Measurements from ENCODE around the gene FHOD3. TPM values are rescaled to one million over a fixed set of nuclear protein-coding genes. Genes with fewer than 3 reads are reported as not detected.

Gene FHOD3
- total and polyA plus RNA-seq, 2 donors (not counting 1 experiment from before 2014, with no cell fraction given), result not detected

DNA sequence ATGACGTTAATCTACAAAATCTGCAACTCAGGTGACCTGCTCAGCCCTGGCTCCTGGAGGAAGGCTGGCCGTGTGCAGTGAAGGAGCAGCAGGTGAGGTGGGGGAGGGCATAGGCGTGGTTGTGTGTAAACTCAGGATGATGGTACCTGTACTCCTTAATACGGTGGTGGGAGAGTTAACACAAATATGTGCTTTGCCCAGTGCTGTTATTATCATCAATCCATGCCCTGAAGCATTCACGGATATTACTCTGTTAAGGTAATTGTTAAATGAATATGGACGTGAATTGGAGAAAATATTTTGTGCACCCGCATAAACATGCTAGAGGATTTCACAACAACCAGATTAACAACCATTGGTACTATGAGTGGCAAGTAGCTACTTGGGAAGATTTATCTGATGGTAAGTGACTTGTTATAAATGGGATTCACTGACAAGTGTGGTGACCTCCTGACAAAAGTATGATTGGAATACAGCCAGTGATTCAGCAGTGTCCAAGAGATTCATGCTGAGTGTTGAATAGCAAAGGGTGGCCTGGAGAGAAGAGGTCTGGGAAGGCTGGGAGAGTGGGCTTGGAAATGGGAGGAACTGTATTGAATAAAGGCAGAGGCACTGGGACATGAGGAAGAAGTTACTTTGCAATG is 337.2 kb downstream of the FHOD3 start:
- no peaks in the 10 kb centered on the region for H3K4me1 Mint-ChIP-seq
- no peak for DNase-seq
- Histone ChIP-seq H3K36me3 (replicated peaks in 1 of 2; ENCODE audit: control extremely low read depth in 1 of 2, control insufficient read depth in 1 of 2, extremely low read depth in 1 of 2, insufficient read depth in 2 of 2, low read length in 1 of 2) (no peaks in the 10 kb centered on the region), H4K20me1 (ENCODE audit: control insufficient read depth, insufficient read depth, low read length, poor library complexity, severe bottlenecking) (no peaks in the 10 kb centered on the region), H3K4me1 (ENCODE audit: control insufficient read depth in 2 of 2, insufficient read depth in 2 of 2, low read length in 2 of 2) (no peaks in the 10 kb centered on the region), H3K4me3 (ENCODE audit: control extremely low read depth in 1 of 5, extremely low read depth in 1 of 5, insufficient read depth in 1 of 5, low read depth in 2 of 5, low read length in 4 of 5) (no peak overlapping the region), H3K27me3 (replicated peaks in 1 of 4; ENCODE audit: control extremely low read depth in 1 of 4, control insufficient read depth in 3 of 4, insufficient read depth in 4 of 4, low read length in 3 of 4) (no peaks in the 10 kb centered on the region), H2AFZ (ENCODE audit: insufficient read depth, low read depth, low read length, poor library complexity, severe bottlenecking) (no peak overlapping the region), H3K9me3 (ENCODE audit: control extremely low read depth in 1 of 3, control insufficient read depth in 2 of 3, insufficient read depth in 1 of 3, low read length in 2 of 3) (no peaks in the 10 kb centered on the region), H3K4me2 (replicated peaks; ENCODE audit: low read depth, low read length, poor library complexity, severe bottlenecking) (no peak overlapping the region), H3K9ac (ENCODE audit: low read length) (no peak overlapping the region), H3K79me2 (ENCODE audit: control insufficient read depth, insufficient read depth, low read length) (no peaks in the 10 kb centered on the region), H3K27ac (ENCODE audit: low read length in 2 of 2) (no peak overlapping the region)
- H3K27ac Mint-ChIP-seq, result no peak overlapping the region
- 91% methylated on average over 3 of the region's 7 CpGs for WGBS (ENCODE audit: insufficient coverage)
- ATAC-seq (ENCODE audit: low read depth), result no peak
- H3K27me3 Mint-ChIP-seq, result no peaks in the 10 kb centered on the region
- ChIA-PET CTCF (no interaction called here), POLR2A (no interaction called here)
- intact Hi-C loops (cut with micrococcal nuclease), result no loop called here
- no peak overlapping the region for H3K4me3 Mint-ChIP-seq
- TF ChIP-seq, protein P1, sequence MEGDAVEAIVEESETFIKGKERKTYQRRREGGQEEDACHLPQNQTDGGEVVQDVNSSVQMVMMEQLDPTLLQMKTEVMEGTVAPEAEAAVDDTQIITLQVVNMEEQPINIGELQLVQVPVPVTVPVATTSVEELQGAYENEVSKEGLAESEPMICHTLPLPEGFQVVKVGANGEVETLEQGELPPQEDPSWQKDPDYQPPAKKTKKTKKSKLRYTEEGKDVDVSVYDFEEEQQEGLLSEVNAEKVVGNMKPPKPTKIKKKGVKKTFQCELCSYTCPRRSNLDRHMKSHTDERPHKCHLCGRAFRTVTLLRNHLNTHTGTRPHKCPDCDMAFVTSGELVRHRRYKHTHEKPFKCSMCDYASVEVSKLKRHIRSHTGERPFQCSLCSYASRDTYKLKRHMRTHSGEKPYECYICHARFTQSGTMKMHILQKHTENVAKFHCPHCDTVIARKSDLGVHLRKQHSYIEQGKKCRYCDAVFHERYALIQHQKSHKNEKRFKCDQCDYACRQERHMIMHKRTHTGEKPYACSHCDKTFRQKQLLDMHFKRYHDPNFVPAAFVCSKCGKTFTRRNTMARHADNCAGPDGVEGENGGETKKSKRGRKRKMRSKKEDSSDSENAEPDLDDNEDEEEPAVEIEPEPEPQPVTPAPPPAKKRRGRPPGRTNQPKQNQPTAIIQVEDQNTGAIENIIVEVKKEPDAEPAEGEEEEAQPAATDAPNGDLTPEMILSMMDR (IDR thresholded peaks at IDR 0.05), result no peak
- TF ChIP-seq EZH2 (IDR thresholded peaks at IDR 0.05; ENCODE audit: borderline replicate concordance, insufficient read depth, low read depth, low read length, poor library complexity, severe bottlenecking), result no peak
- H3K9me3 Mint-ChIP-seq (ENCODE audit: insufficient read depth), result no peaks in the 10 kb centered on the region

DNA sequence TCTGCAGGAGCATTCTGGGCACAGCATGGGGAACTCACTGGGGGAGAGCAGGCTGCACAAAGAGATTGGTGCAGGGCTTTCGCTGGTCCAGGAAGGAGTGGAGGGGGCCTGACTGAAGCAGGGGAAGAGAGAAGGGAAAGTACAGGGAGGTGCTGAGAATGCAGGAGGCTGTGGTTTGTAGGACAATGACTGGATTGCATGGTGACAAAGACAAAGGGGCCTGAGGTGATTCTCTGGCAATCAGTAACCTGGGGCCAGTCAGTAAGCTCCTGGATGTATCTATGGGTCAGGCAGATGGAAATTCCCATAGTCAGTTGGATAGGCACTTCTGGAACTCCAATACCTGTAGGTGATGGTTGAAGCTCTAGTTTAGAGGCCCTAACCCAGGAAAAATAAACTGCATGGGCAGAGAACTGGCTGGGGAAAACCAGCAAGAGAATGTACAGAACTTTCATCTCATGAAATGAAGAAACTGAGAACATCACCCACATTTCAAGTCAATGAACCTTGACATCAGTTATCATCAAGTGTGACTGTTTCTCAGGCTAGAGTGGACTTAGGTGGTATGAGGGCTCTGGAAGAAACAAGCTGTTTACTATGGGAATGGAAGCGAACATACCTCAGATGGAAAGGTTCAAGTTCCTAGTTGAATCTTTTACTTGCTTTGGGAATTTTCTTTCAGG is 338.0 kb downstream of the FHOD3 start:
- Histone ChIP-seq H4K20me1 (ENCODE audit: control insufficient read depth, insufficient read depth, low read length, poor library complexity, severe bottlenecking) (no peaks in the 10 kb centered on the region), H3K4me2 (replicated peaks; ENCODE audit: low read depth, low read length, poor library complexity, severe bottlenecking) (no peak overlapping the region), H3K4me1 (ENCODE audit: control insufficient read depth in 2 of 2, insufficient read depth in 2 of 2, low read length in 2 of 2) (no peaks in the 10 kb centered on the region), H3K79me2 (ENCODE audit: control insufficient read depth, insufficient read depth, low read length) (no peaks in the 10 kb centered on the region), H3K36me3 (replicated peaks in 1 of 2; ENCODE audit: control extremely low read depth in 1 of 2, control insufficient read depth in 1 of 2, extremely low read depth in 1 of 2, insufficient read depth in 2 of 2, low read length in 1 of 2) (no peaks in the 10 kb centered on the region), H3K27me3 (replicated peaks in 1 of 4; ENCODE audit: control extremely low read depth in 1 of 4, control insufficient read depth in 3 of 4, insufficient read depth in 4 of 4, low read length in 3 of 4) (no peaks in the 10 kb centered on the region), H3K27ac (ENCODE audit: low read length in 2 of 2) (no peak overlapping the region), H3K9ac (ENCODE audit: low read length) (no peak overlapping the region), H3K9me3 (ENCODE audit: control extremely low read depth in 1 of 3, control insufficient read depth in 2 of 3, insufficient read depth in 1 of 3, low read length in 2 of 3) (no peaks in the 10 kb centered on the region), H3K4me3 (ENCODE audit: control extremely low read depth in 1 of 5, extremely low read depth in 1 of 5, insufficient read depth in 1 of 5, low read depth in 2 of 5, low read length in 4 of 5) (no peak overlapping the region), H2AFZ (ENCODE audit: insufficient read depth, low read depth, low read length, poor library complexity, severe bottlenecking) (no peak overlapping the region)
- Mint-ChIP-seq H3K4me3 (no peak overlapping the region), H3K4me1 (no peaks in the 10 kb centered on the region), H3K27me3 (no peaks in the 10 kb centered on the region), H3K27ac (no peak overlapping the region), H3K9me3 (ENCODE audit: insufficient read depth) (no peaks in the 10 kb centered on the region)
- no peak for TF ChIP-seq EZH2 (IDR thresholded peaks at IDR 0.05; ENCODE audit: borderline replicate concordance, insufficient read depth, low read depth, low read length, poor library complexity, severe bottlenecking)
- TF ChIP-seq, protein P1 (IDR thresholded peaks at IDR 0.05), result no peak
- ChIA-PET CTCF (no interaction called here), POLR2A (no interaction called here)
- DNase-seq (no peak), ATAC-seq (ENCODE audit: low read depth) (no peak)
- 73% methylated on average over 1 of the region's 2 CpGs for WGBS (ENCODE audit: insufficient coverage)
- intact Hi-C loops (cut with micrococcal nuclease), result no loop called here

Measured in B cell (primary cell).